Dendritic cell treated with granulocyte-macrophage colony-stimulating factor and Interleukin-4, amounts not matched to agents 40 ng/mL and 50 ng/mL, for 4 days (primary cell): ENCODE data around the gene MYL9.

Source experiments
- H3K27ac Mint-ChIP-seq: one replicate; pipeline ENCODE4 v1.8.0; 2022; ENCODE audit warnings: mild to moderate bottlenecking, mixed read lengths
- H3K27me3 Mint-ChIP-seq: one replicate; pipeline ENCODE4 v1.8.0; 2022; ENCODE audit warnings: mild to moderate bottlenecking, mixed read lengths
- H3K36me3 Mint-ChIP-seq: one replicate; pipeline ENCODE4 v1.8.0; 2022; ENCODE audit warnings: low read depth, mixed read lengths
- H3K4me1 Mint-ChIP-seq: one replicate; pipeline ENCODE4 v1.8.0; 2022; ENCODE audit warnings: low read depth, mixed read lengths
- H3K4me3 Mint-ChIP-seq: one replicate; pipeline ENCODE4 v1.8.0; 2022; ENCODE audit warnings: mild to moderate bottlenecking, moderate library complexity, mixed read lengths
- H3K9me3 Mint-ChIP-seq: one replicate; pipeline ENCODE4 v1.8.0; 2022; ENCODE audit warnings: mixed read lengths
- intact Hi-C: fragments of 100-400 bp; cut with micrococcal nuclease; formaldehyde crosslinking; loops from one replicate; pipeline ENCODE4 v1.15.0; 2022

The MYL9 gene

DNA sequence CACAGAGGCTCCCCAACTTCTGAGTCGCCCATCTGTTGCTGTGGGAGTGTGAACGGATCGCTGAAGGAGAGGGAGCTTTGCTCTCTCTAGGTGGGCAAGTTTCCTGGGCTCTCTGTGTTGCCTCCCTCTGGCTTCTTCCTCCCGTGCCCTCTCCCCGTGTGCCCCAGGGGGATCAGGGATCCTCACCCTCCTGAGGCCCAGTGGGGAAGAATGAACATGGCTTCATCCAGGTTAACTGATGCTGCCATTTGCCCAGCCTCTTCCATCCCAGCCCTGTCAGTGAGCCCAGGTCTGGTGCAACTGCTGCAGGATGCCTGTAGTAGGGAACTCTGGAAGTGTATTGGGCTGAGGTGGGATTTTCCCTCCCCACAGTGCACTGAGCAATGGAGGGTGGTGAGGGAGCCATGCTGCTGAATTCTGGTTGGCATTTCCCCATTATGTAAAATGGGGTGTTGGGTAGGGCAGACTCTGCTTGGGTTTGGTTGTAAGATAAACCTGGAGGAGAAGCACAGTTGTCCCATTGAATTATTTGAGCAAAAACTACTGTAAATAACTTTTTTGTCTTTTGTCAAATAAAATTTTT is 52.1 kb downstream of the MYL9 start:
- Mint-ChIP-seq H3K27ac (peak overlapping the region; percentile 61), H3K36me3 (peaks cover 41% of the 10 kb centered on the region), H3K27me3 (no peaks in the 10 kb centered on the region), H3K9me3 (no peaks in the 10 kb centered on the region), H3K4me1 (peaks cover 58% of the 10 kb centered on the region), H3K4me3 (no peak overlapping the region)
- intact Hi-C loops, result no loop called here

DNA sequence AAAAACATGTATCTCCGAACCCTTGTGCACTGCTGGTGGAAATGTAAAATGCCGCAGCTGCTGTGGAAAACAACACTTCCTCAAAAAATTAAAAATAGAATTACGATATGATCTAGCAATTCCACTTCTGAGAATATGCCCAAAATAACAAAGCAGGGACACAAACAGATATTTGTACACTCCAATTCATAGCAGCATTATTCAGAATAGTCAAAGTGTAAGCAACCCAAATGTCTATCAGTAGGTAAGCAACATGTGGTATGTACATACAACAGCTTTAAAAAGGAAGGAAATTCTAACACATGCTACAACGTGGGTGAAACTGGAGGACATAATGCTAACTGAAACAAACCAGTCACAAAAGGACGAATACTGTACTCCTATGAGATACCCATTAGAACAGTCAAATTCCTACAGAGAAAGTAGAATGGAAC is 58.6 kb downstream of the MYL9 start:
- no peaks in the 10 kb centered on the region for H3K27me3 Mint-ChIP-seq
- no peaks in the 10 kb centered on the region for H3K9me3 Mint-ChIP-seq
- intact Hi-C loops, result no loop called here
- H3K4me1 Mint-ChIP-seq, result peaks cover 54% of the 10 kb centered on the region
- peak overlapping the region; percentile 74 for H3K27ac Mint-ChIP-seq
- H3K36me3 Mint-ChIP-seq, result no peaks in the 10 kb centered on the region
- peak overlapping the region; percentile 30 for H3K4me3 Mint-ChIP-seq
